NCI-H1436 (cell line): Measurements from ENCODE around the gene ITIH2.
"Not testable (repeated sequence)": the region's sequence is repeated elsewhere in the genome, so short reads cannot be mapped to it uniquely, and the experiment has no call there.

Source experiments
- DNase-seq: peaks from one replicate; lab custom pipeline; 2025; lab: John Stamatoyannopoulos, UW

ITIH2 gene

GRCh38 chr10:7693194-7693593, 9.9 kb upstream of the ITIH2 start:
- not testable (repeated sequence) for DNase-seq

- DNase-seq, result no peak
Observed at GRCh38 chr10:7696545-7696944, 6.6 kb upstream of the ITIH2 start.

DNA sequence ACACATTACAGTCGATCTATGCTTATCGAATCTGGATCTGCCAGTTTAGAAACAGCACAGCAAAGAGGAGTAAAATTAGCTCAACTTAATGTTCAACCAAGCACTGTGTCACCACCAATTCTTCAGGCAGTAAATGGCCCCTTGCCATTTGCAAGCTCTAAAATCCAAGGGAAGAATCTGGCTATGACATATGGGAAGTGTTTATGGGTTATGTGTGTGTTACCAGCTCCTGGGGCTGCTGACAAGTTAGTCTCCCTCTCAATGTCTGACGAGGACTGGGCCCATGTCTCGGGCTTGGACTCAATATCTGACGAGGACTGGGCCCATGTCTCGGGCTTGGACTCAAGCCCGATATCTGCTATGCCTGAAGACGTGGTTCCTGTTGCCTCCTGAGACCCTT, 5.7 kb upstream of the ITIH2 start:
- DNase-seq, result no peak

GRCh38 chr10:7700577-7701125, 2.5 kb upstream of the ITIH2 start:
- DNase-seq, result no peak

GRCh38 chr10:7701158-7701742, 1.9 kb upstream of the ITIH2 start:
- DNase-seq, result no peak

DNA sequence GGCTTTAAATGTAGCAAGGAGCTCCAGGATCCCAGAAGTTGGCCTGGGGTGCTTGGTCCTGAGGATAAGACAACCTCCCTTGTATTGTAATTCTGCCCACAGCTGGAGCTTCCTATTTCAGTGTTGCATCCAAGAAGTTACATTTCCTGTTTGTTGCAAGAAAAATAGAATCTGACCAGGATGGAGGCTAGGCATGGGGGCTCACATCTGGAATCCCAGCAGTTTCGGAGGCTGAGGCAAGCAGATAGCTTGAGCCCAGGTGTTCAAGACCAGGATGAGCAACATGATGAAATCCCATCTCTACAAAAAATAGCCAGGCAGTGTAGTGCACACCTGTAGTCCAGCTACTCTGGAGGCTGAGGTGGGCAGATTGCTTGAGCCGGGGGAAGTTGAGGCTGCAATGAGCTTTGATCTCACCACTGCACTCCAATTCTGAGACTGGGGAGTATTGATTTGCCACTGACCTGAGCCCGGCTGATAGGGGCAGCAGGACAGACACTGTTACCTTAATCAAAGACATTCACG, 766 bp upstream of the ITIH2 start:
- DNase-seq, result no peak

- no peak for DNase-seq
Observed at GRCh38 chr10:7704071-7705016, 1.2 kb downstream of the ITIH2 start.

GRCh38 chr10:7705341-7705740, 2.2 kb downstream of the ITIH2 start:
- DNase-seq, result no peak

DNA sequence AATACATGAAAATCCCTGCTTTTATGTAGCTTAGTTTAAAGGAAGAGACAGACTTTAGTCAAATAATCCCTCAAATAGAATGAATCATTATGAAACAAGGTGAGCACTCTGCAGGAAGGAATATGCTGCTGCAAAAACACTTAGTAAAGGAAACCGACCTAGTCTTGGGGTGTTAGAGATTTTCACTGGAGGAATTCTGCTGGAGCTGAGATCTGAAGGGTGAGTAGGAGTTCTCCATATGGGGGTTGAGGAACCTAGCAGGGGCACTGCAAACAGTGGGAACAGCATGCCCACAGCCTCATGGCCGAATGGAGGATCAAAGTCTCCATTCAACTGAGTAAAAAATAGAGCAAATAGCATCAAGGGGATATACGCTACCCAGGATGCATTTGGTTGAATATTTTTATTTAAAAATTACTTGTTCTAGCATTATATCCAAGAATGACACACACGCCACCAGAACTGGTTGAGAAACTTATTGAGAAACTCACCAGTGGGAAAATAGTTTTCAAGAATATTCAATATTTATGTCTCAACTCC, 3.5 kb downstream of the ITIH2 start:
- DNase-seq, result no peak

DNA sequence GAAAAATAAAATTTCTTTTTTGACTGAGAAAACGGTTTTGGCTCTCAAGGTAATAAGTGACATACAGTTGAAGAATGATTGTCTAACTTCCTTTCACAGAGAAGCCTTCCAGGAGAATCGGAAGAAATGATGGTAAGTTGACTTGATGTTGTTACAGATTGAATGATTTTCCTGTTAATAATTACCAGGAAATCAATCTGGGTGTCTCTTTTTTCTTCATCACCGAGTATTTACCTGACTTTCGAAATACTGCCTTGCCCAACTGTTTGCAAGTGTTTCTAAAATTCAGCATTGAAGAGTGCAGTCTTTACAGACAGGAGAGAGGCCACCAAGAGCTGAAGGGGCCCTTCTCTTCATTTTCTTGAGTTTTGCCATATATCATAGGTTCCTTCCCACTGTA, 4.0 kb downstream of the ITIH2 start:
- DNase-seq, result no peak

DNA sequence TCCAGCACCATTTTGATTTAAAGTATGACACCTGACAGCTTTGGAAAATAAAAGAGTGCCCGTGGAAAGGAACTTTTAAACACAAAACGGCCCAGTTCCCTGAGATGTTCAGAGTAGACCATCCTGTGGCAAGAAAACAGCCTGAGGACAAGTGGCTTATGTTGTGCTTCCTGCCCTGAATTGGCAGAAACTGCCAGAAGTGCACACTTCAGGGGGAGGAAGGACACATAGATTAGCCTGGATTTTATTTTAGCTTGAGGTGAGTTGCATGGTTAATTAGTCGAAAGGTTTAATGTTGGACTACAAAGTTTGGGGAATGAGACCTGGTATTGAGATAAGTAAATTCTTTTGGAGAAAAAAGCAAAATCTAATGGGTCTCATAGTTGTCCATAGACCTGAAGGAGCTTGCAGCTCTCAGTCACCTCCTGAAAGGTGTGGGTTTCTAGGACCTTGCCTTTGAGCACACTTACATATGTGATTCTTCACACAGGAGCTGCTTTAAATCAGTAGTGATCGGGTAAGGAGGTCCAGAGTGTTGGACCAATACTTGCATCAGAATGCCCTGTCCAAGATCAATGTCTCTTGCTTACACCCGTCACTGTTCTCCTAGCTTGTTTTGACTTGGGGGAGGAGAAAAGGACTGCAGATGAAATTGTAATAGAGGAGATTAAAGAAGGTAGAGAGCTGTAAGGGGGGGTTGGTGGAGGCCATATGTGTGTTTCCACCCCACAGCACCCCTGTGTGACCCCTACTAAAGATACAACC, 4.9 kb downstream of the ITIH2 start:
- DNase-seq, result no peak

GRCh38 chr10:7708832-7709231, 5.7 kb downstream of the ITIH2 start:
- DNase-seq, result no peak

GRCh38 chr10:7710446-7710845, 7.3 kb downstream of the ITIH2 start:
- DNase-seq, result no peak

- not testable (repeated sequence) for DNase-seq
Observed at GRCh38 chr10:7711075-7711474, 8.0 kb downstream of the ITIH2 start.

DNA sequence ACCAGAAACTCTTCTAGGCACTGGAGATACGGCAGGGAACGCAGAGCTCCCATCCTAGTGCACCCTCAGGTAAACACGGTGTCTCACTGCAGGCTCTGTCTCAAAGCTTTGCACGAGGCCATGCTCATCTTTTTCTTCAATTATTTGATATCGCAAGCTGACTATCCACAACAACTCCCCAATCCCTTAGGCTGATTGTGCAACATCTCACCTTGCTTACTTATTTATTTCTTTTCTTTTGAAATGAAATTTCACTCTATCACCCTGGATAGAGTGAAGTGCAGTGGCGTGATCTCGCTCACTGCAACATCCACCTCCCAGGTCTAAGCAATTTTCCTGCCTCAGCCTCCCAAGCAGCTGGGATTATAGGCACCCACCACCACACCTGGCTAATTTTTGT, 12.4 kb downstream of the ITIH2 start:
- DNase-seq, result no peak

- DNase-seq, result no peak
Observed at GRCh38 chr10:7717767-7718166, 14.7 kb downstream of the ITIH2 start.

GRCh38 chr10:7718685-7719084, 15.6 kb downstream of the ITIH2 start:
- DNase-seq, result no peak

GRCh38 chr10:7720478-7720877, 17.4 kb downstream of the ITIH2 start:
- no peak for DNase-seq

DNA sequence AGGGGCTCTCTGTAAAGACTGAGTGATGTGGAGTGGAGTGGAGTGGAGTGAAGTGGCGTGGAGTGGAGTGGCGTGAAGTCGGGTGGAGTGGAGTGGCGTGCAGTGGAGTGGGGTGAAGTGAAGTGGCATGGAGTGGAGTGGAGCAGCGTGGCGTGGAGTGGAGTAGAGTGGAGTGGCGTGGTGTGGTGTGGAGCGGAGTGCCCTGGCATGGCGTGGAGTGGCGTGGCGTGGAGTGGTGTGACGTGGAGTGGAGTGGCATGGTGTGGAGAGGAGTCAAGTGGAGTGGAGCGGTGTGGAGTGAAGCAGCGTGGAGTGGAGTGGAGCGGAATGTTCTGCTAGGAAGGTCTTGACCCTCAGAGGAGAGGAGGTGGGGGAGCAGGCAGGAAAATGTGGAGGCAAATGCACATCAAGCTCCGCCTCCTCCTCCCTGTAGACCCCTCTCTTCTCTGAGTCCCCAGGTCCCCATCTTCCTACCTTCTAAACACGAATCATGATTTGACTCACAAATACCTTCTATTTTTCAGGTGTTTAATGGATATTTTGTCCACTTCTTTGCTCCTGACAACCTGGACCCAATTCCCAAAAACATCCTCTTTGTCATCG, 19.9 kb downstream of the ITIH2 start:
- DNase-seq, result no peak

DNA sequence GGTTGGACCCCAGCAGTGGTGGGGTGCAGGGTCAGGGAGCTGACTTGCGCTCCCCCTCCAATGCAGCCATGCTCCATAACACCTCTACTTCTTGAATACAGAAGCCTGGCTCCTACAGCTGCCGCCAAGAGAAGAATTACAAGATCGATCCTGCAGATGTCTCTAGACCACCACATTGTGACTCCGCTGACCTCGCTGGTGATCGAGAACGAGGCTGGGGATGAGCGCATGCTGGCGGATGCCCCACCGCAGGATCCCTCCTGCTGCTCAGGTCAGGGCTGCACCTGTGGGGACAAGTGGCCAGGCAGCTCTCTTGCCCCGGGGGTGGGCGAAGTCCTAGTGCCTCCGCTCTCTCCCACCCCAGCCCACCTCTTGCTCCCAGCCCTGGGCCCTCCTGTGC, 31.7 kb downstream of the ITIH2 start:
- no peak for DNase-seq
